Activated CD8-positive, alpha-beta memory T cell treated with anti-CD3 and anti-CD28 coated beads, Interleukin-2, amount 50 U/mL, for 24 hours (primary cell): ENCODE measurements around the gene ESCO1.

Experiments
- DNase-seq: peaks from one replicate; pipeline ENCODE4 v3.0.0-alpha.2; 2020; ENCODE audit errors: extremely low read depth

The ESCO1 gene

DNA sequence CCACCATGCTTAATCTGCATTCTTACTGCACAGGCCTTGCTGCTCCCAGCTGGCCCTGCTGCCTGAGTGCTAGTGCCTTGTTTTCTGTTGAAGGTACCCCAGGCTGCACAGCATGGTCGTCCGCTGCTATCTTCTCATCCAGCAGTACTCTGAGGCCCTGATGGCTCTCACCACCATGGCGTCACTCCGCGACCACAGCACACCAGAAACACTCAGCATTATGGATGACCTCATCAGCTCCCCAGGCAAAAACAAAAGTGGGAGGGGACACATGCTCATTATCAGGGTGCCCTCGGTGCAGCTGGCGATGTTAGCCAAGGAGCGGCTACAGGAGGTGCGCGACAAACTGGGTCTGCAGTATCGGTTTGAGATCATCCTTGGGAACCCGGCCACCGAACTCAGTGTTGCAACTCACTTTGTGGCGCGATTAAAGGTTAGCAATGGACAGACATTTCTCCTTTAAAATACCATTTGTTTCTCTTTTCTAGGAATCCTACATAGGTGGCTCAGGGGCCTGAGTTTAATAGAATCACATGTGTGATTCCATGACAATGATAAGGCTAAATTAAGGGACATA lies 110.5 kb downstream of the ESCO1 start:
- no peak for DNase-seq

DNA sequence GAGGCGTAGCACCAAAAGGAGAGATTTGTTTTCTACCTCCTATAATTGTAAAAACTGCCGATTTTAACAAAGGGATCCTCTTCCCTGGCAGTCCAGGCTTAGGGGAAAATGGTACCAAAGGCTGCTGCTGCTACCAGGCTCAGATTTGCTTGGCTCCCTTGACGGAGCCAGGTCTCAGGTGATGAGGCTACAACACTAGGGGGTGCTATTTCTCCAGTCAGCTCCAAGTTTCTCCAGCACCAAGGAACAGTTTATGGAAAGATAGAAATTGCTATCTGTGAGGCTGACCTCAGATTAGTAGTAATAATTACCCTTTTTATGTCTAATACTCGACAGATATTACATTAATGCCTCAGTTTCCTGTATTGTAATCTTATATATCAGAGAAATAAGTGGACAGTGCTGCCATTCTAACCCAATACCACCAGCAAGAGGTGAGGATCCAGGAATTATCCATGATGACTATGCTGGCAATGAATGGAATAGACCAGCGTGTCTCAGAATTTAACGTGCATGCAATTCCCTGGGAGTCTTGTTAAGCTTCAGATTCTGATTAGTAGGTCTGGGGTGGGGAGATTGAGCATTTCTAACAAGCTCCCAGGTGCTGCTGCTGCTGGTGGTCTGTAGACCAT lies 111.3 kb downstream of the ESCO1 start:
- no peak for DNase-seq

DNA sequence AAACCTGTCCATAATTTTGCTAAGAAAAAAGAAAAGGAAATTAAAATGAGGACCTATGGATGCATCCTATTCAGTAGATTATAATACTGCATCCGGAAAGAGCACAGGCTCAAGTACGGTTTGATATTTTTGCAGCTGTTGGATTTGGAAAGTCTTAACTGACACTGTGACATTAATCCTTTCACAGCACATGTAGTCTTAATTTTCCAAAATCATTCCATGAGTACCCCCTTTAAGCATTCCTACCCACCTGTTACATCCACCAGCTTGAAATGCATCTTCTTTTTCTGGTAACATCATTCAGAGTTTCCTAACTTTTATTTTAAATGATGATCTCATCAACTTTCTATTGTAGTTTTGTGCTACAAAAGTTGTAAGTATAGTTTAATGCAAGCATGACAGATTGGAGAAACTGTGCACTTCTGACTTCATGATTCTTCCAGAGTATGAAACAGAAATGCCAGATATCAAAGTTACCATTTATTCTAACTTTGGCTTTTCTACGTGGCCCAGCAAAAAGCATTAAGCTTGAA lies 113.5 kb downstream of the ESCO1 start:
- no peak for DNase-seq

DNA sequence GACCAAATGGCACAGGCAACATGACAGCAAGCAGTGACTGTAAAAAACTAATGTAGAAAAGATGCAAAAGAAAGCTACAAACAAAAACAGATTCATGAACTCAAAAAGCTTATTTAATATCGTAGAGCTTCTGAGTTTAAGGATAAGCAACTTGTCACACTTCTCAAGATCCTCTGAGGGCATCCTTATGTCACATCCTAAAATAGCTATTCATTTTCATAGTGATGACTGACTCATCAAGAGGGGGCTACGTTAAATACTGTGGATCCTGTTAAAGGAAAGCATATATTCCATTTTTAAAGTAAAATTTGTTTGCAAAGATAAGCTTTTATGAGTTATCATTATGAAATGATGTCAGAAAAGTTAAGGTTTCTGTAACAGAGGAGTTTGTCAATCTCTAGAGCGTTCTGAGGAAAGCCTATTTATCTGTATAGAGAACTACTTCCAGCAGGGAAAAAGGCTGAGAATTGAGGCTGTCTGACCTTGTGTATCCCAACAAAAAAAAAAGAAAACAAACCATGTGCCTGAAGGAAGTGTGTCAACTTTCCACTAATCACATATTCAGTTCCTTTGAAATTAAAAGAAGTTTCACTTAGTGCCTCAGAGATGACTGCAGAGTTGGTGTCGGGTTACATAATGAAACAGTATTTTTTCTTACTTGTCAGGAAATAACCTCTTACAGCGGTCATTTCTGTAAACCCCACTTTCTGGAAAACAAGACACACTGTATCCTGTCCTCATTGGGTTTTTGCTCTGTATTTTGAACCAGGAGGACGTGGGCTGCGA lies 115.5 kb downstream of the ESCO1 start:
- no peak for DNase-seq

DNA sequence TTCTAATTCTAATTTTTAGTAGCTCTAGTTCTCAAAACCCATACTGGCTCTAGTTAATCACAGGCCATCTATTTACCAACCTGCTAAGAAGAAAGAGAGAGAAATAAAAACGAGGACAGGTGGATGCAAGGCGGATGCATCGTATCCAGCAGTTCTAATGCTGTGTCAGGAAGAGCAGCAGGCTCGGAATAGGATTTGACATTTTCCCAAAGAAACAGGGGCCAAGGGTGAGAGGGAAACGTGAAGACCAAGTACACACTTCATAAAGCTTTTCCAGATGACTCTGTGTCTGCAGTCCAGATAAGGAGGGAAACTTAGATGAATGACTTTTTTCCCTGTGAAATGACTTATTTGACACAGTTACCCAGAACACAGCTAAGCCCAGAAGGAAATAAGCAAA lies 117.5 kb downstream of the ESCO1 start:
- no peak for DNase-seq

DNA sequence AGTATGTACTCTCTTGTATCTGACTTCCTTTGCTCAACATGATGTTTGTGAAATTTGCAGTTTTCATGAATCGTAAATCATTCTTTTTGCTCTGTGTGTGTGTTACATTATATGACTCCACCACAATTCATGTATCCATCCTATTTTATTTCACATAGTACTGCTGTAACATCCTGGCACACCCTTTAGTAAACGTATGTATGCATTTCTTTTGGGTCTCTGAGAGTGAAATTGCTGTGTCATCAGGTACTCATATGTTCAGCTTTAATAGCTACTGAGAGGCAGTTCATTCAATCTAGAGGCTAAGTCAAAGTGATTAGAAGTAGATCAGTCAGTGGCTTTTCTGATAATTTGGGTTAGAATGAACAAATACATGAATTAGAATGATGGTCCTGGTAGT lies 118.8 kb downstream of the ESCO1 start:
- no peak for DNase-seq

DNA sequence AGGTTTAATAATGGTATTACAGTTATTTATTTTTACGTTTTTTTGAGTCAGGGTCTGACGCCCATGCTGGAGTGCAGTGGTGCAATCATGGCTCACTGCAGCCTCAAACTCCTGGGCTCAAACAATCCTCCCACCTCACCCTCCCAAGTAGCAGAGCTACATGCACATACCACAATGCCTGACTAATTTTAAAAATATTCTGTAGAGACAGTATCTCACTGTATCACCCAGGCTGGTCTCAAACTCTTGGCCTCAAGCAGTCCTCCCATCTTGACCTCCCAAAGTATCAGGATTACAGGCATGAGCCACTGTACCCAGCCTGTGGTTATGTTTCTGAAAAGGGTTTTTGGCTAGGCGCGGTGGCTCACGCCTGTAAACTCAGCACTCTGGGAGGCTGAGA lies 120.8 kb downstream of the ESCO1 start:
- no peak for DNase-seq
